ENCODE data around the gene C4A. TPM values are rescaled to one million over a fixed set of nuclear protein-coding genes. Genes with fewer than 3 reads are reported as not detected.
A peak's percentile ranks its signal among the peaks of the same experiment; 100 is the strongest.

The C4A gene
- polyA plus RNA-seq, 1 donor (not counting 4 experiments of a cell fraction or from before 2014, with no cell fraction given): 1.2 TPM

DNA sequence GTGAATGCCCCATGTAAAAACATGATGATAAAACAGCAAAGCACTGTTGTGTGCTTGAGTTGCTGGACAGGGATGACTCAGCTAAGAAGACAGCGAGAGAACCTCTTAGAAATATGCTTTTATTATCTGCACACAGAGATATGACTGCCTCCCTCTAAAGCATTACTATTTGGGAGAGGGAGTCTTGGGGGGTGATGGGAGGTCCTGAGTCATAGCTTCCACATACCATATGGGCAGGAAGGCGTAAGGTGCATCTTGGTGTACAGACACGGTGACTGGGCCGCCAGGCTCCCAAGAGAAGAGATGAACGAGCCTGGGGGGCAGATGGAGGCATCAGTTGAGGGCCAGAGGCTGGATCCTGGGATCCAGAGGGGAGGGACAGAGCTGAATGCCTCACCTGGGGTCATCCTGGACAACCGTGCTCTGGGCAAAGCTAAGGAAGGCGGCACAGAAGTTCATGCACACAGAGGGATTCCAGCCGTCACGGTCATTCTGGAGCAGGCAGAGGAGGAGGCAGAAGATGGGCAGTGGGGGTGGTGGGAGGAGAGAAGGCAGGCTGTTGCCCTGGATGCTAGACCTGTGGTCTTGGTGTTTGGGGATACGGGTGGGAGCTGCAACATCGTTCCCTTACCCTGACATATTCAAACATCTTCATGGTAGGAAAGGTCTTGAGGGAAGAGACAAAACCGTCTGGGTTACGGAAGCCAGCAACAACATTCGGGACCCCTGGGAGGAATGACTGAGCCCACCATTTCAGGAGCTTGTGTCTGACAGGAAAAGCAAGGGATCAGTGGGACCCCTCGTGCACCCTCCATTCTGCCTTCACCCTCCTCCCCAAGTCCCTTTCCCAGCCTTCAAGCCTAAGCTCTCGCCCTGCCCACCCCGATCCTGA lies 11.9 kb upstream of the C4A start:
- no peaks in the 10 kb centered on the region for H4K20me1 ChIP-seq (ENCODE audit: control insufficient read depth, extremely low read depth, insufficient read depth, low read length)
- no peak overlapping the region for H2AFZ ChIP-seq (ENCODE audit: control insufficient read depth, low read length)
- DNase-seq (ENCODE audit: low read depth, low spot score) (no peak), FAIRE-seq (no peak)
- TF ChIP-seq EZH2 (IDR thresholded peaks at IDR 0.05; ENCODE audit: low read length): no peak
- TF ChIP-seq, protein P1, sequence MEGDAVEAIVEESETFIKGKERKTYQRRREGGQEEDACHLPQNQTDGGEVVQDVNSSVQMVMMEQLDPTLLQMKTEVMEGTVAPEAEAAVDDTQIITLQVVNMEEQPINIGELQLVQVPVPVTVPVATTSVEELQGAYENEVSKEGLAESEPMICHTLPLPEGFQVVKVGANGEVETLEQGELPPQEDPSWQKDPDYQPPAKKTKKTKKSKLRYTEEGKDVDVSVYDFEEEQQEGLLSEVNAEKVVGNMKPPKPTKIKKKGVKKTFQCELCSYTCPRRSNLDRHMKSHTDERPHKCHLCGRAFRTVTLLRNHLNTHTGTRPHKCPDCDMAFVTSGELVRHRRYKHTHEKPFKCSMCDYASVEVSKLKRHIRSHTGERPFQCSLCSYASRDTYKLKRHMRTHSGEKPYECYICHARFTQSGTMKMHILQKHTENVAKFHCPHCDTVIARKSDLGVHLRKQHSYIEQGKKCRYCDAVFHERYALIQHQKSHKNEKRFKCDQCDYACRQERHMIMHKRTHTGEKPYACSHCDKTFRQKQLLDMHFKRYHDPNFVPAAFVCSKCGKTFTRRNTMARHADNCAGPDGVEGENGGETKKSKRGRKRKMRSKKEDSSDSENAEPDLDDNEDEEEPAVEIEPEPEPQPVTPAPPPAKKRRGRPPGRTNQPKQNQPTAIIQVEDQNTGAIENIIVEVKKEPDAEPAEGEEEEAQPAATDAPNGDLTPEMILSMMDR (optimal IDR thresholded peaks at IDR 0.05 in 1 of 3, IDR thresholded peaks at IDR 0.05 in 1 of 3, conservative IDR thresholded peaks at IDR 0.05 in 1 of 3; ENCODE audit: extremely low read depth in 1 of 3, insufficient read depth in 2 of 3, low read length in 3 of 3): no peak
- H3K9me3 ChIP-seq (ENCODE audit: control insufficient read depth, low read depth, low read length): no peaks in the 10 kb centered on the region
- no peak overlapping the region for H3K9ac ChIP-seq (ENCODE audit: control insufficient read depth, extremely low read depth, insufficient read depth, low read length)
- no peak overlapping the region for H3K4me3 ChIP-seq (ENCODE audit: control insufficient read depth in 2 of 3, extremely low read depth in 1 of 3, insufficient read depth in 2 of 3, low read depth in 1 of 3, low read length in 3 of 3)
- H3K79me2 ChIP-seq (ENCODE audit: control insufficient read depth, insufficient read depth, low read length): peaks cover 28% of the 10 kb centered on the region
- peaks cover 14 to 31% of the 10 kb centered on the region in 2 experiments for H3K36me3 ChIP-seq (ENCODE audit: control insufficient read depth in 2 of 2, extremely low read depth in 1 of 2, insufficient read depth in 2 of 2, low read length in 2 of 2)
- H3K4me1 ChIP-seq (ENCODE audit: control insufficient read depth, extremely low read depth, insufficient read depth, low read length): peaks cover 18% of the 10 kb centered on the region
- H3K27ac ChIP-seq (ENCODE audit: control insufficient read depth, insufficient read depth, low read length): no peak overlapping the region
- H3K4me2 ChIP-seq (ENCODE audit: control insufficient read depth, extremely low read depth, insufficient read depth, low read depth, low read length): no peak overlapping the region
- dilution Hi-C loops (cut with MboI; ENCODE audit: extremely low pct_ligation_motif_present, low sequenced_read_pairs): no loop called here
- no peaks in the 10 kb centered on the region for H3K9me1 ChIP-seq (ENCODE audit: control insufficient read depth, extremely low read depth, insufficient read depth, low read length)
- no peaks in the 10 kb centered on the region for H3K27me3 ChIP-seq (ENCODE audit: control insufficient read depth, extremely low read depth, insufficient read depth, low read length)

DNA sequence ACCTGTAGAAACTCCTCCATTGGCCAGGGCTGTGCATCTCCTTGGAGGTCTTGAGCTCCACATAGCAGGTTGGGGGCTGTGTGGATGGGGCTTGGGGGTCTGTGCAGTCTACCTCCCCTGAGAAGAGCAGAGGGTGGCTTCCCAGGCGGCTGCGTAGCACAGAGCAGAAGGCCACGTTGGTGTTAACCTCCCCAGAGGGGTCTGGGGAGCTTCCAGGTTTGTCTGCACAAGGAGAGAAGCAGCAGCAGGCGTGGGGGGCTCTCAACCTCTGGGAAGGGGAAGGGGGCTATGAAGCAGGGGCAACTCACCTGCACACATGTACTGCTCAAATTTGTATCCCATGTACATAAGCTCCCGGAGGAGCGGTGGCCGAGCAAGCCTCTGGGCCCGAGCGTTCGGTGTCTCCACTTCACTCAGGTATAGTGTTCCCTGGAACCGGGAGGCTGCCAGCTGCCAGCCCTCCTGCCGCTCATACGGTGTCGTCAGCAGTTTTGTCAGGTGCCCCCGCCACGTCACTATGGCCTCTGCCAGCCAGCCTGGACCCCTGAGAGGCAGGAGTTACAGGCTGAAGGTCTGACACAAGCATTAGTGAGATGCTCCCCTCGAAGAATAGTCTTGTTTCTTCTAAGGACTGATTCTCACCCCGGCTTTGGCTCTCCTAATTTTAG lies 11.1 kb upstream of the C4A start:
- H3K4me1 ChIP-seq (ENCODE audit: control insufficient read depth, extremely low read depth, insufficient read depth, low read length): peaks cover 18% of the 10 kb centered on the region
- H3K9ac ChIP-seq (ENCODE audit: control insufficient read depth, extremely low read depth, insufficient read depth, low read length): peak overlapping the region; percentile 96
- H3K9me1 ChIP-seq (ENCODE audit: control insufficient read depth, extremely low read depth, insufficient read depth, low read length): no peaks in the 10 kb centered on the region
- H2AFZ ChIP-seq (ENCODE audit: control insufficient read depth, low read length): no peak overlapping the region
- no peaks in the 10 kb centered on the region for H3K27me3 ChIP-seq (ENCODE audit: control insufficient read depth, extremely low read depth, insufficient read depth, low read length)
- H3K4me3 ChIP-seq (ENCODE audit: control insufficient read depth in 2 of 3, extremely low read depth in 1 of 3, insufficient read depth in 2 of 3, low read depth in 1 of 3, low read length in 3 of 3): peak overlapping the region; percentile 72 to 95 (median 89)
- dilution Hi-C loops (cut with MboI; ENCODE audit: extremely low pct_ligation_motif_present, low sequenced_read_pairs): no loop called here
- peaks cover 14 to 30% of the 10 kb centered on the region in 2 experiments for H3K36me3 ChIP-seq (ENCODE audit: control insufficient read depth in 2 of 2, extremely low read depth in 1 of 2, insufficient read depth in 2 of 2, low read length in 2 of 2)
- no peak for DNase-seq (ENCODE audit: low read depth, low spot score)
- no peaks in the 10 kb centered on the region for H4K20me1 ChIP-seq (ENCODE audit: control insufficient read depth, extremely low read depth, insufficient read depth, low read length)
- H3K79me2 ChIP-seq (ENCODE audit: control insufficient read depth, insufficient read depth, low read length): peaks cover 28% of the 10 kb centered on the region
- no peak for FAIRE-seq
- H3K9me3 ChIP-seq (ENCODE audit: control insufficient read depth, low read depth, low read length): no peaks in the 10 kb centered on the region
- H3K27ac ChIP-seq (ENCODE audit: control insufficient read depth, insufficient read depth, low read length): peak overlapping the region; percentile 98
- H3K4me2 ChIP-seq (ENCODE audit: control insufficient read depth, extremely low read depth, insufficient read depth, low read depth, low read length): peak overlapping the region; percentile 88
- no peak for TF ChIP-seq EZH2 (IDR thresholded peaks at IDR 0.05; ENCODE audit: low read length)
- TF ChIP-seq, protein P1 (optimal IDR thresholded peaks at IDR 0.05 in 1 of 3, IDR thresholded peaks at IDR 0.05 in 1 of 3, conservative IDR thresholded peaks at IDR 0.05 in 1 of 3; ENCODE audit: extremely low read depth in 1 of 3, insufficient read depth in 2 of 3, low read length in 3 of 3): no peak
